CD14-positive monocyte (primary cell): ENCODE measurements around the gene SEC14L1. TPM values are rescaled to one million over a fixed set of nuclear protein-coding genes. Genes with fewer than 3 reads are reported as not detected.

Source experiments
- DNase-seq, 3 donors: peaks; one replicate each; pipeline ENCODE4 v3.0.0-alpha.2; 2011 to 2022
- H2AFZ ChIP-seq: 2 replicates; pipeline ENCODE4 v1.6.0; 2012; ENCODE audit warnings: mild to moderate bottlenecking, low read depth, low read length, inconsistent platforms; ENCODE audit not compliant: insufficient read depth, poor library complexity, severe bottlenecking
- H3K27ac ChIP-seq, 2 donors: 1 replicate in 1 of 2; 2 replicates in 1 of 2; pipeline ENCODE4 v1.5.1; 2012 to 2013; ENCODE audit warnings: low read length in 2 of 2, control low read depth in 1 of 2, inconsistent platforms in 1 of 2, low read depth in 1 of 2, mild to moderate bottlenecking in 1 of 2
- H3K27me3 ChIP-seq, 2 donors: one replicate each; pipeline versions ENCODE4 v1.6.0 to v1.6.1; 2011 to 2013; ENCODE audit warnings: low read length in 2 of 2; ENCODE audit not compliant: control insufficient read depth in 2 of 2, insufficient read depth in 2 of 2
- H3K36me3 ChIP-seq, 2 donors: replicated peaks in 1 of 2; 1 replicate in 1 of 2; 2 replicates in 1 of 2; pipeline versions ENCODE4 v1.5.1 to v1.6.1; 2012 to 2013; ENCODE audit warnings: low read length in 2 of 2, control low read depth in 1 of 2, inconsistent platforms in 1 of 2, mild to moderate bottlenecking in 1 of 2; ENCODE audit not compliant: insufficient read depth in 2 of 2, control insufficient read depth in 1 of 2
- H3K4me1 ChIP-seq, 2 donors: 1 replicate in 1 of 2; 2 replicates in 1 of 2; pipeline versions ENCODE4 v1.5.1 to v1.6.1; 2012 to 2013; ENCODE audit warnings: low read length in 2 of 2, control low read depth in 1 of 2, inconsistent platforms in 1 of 2, mild to moderate bottlenecking in 1 of 2, moderate library complexity in 1 of 2; ENCODE audit not compliant: insufficient read depth in 2 of 2, control insufficient read depth in 1 of 2
- H3K4me2 ChIP-seq: replicated peaks from 2 replicates; pipeline ENCODE3; 2012; ENCODE audit warnings: low read length, moderate library complexity, mild to moderate bottlenecking; ENCODE audit not compliant: poor library complexity, severe bottlenecking; ENCODE audit errors: extremely low read depth
- H3K4me3 ChIP-seq, 3 experiments: fragments of 200-600 bp in 1 of 3; sonication (generic) in 1 of 3; replicated peaks in 1 of 3; 1 replicate in 2 of 3; 2 replicates in 1 of 3; pipeline ENCODE4 v1.5.1; 2011 to 2013; ENCODE audit warnings: low read length in 3 of 3, mild to moderate bottlenecking in 3 of 3, control low read depth in 2 of 3, low read depth in 2 of 3, inconsistent platforms in 1 of 3, moderate library complexity in 1 of 3
- H3K79me2 ChIP-seq: 2 replicates; pipeline ENCODE4 v1.6.0; 2012; ENCODE audit warnings: mild to moderate bottlenecking, control low read depth, inconsistent platforms, low read length, moderate library complexity; ENCODE audit not compliant: insufficient read depth
- H3K9ac ChIP-seq: 2 replicates; pipeline ENCODE4 v1.6.0; 2017; ENCODE audit warnings: low read length, mild to moderate bottlenecking; ENCODE audit not compliant: insufficient read depth, poor library complexity, severe bottlenecking
- H3K9me3 ChIP-seq, 2 donors: replicated peaks in 1 of 2; 1 replicate in 1 of 2; 2 replicates in 1 of 2; pipeline versions ENCODE4 v1.5.1 to v1.6.1; 2012 to 2013; ENCODE audit warnings: low read length in 2 of 2, control low read depth in 1 of 2; ENCODE audit not compliant: control insufficient read depth in 1 of 2, insufficient read depth in 1 of 2
- H4K20me1 ChIP-seq: 2 replicates; pipeline ENCODE4 v1.6.0; 2012; ENCODE audit warnings: mild to moderate bottlenecking, low read length, control low read depth, moderate library complexity; ENCODE audit not compliant: insufficient read depth
- H3K27ac Mint-ChIP-seq, 7 donors: one replicate each; pipeline ENCODE4 v1.8.0; 2020; ENCODE audit warnings: mild to moderate bottlenecking in 7 of 7, mixed read lengths in 7 of 7, moderate library complexity in 6 of 7, inconsistent platforms in 2 of 7
- H3K27me3 Mint-ChIP-seq, 3 donors: one replicate each; pipeline ENCODE4 v1.8.0; 2021 to 2022; ENCODE audit warnings: low read depth in 3 of 3, mild to moderate bottlenecking in 3 of 3, mixed read lengths in 3 of 3, moderate library complexity in 3 of 3, inconsistent platforms in 1 of 3
- H3K36me3 Mint-ChIP-seq, 2 donors: one replicate each; pipeline ENCODE4 v1.8.0; 2020; ENCODE audit warnings: mixed read lengths in 2 of 2, inconsistent platforms in 1 of 2, mild to moderate bottlenecking in 1 of 2
- H3K4me1 Mint-ChIP-seq: one replicate; pipeline ENCODE4 v1.8.0; 2020; ENCODE audit warnings: mild to moderate bottlenecking, mixed read lengths
- H3K4me3 Mint-ChIP-seq, 2 donors: one replicate each; pipeline ENCODE4 v1.8.0; 2020; ENCODE audit warnings: mild to moderate bottlenecking in 2 of 2, mixed read lengths in 2 of 2, moderate library complexity in 1 of 2
- H3K9me3 Mint-ChIP-seq, 7 donors: one replicate each; pipeline ENCODE4 v1.8.0; 2020 to 2022; ENCODE audit warnings: mixed read lengths in 7 of 7, mild to moderate bottlenecking in 6 of 7, moderate library complexity in 6 of 7, inconsistent platforms in 2 of 7
- WGBS: methylation state at CpG from one replicate; pipeline ENCODE4 v1.1.5; 2013; ENCODE audit warnings: missing lambda C conversion rate; ENCODE audit not compliant: insufficient coverage; 5-methylcytosine and 5-hydroxymethylcytosine counted together
- intact Hi-C, 2 donors: fragments of 100-400 bp; cut with micrococcal nuclease; formaldehyde crosslinking; loops; one replicate each; pipeline versions ENCODE4 v1.15.0 to v1.15.1; 2023
- polyA plus RNA-seq, 3 donors: library from polyadenylated mRNA; depleted of rRNA in 1 of 3; unstranded in 2 of 3; stranded (reverse) in 1 of 3; fragments of 300-500 nt in 2 of 3; fragments of >200 nt in 1 of 3; fragmentation: Illumina TruSeq in 2 of 3; gene quantifications; 1 replicate in 2 of 3; 2 replicates in 1 of 3; pipeline ENCODE4 v1.2.3, GENCODE V29; 2012 to 2021
- TF ChIP-seq, protein P1 (sequence below): fragments of 200-600 bp; IDR thresholded peaks from one replicate; pipeline ENCODE4 v1.8.0; 2022; ENCODE audit warnings: antibody characterized with exemption, mild to moderate bottlenecking

The SEC14L1 gene
- polyA plus RNA-seq, 3 donors, result 34.1 to 76.4 (median 43.2) TPM

DNA sequence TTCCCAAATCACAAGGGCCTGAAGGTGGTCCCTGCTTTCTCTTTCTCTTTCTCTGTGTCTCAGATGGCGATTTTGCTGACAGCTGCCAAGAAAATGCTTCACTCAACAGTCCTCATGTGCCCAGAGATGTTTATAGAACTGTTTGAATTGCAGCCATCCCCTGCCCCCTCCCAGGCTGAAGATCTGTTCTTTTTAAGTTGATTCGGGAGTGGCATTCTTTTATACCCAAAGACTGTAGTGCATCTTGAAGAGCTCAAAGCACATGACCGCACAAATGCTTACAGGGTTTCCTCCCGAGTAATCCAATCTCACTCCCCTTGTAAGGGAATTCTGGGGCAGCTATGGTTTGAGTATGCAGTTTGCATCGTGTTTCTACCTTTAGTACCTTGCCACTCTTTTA is 75.7 kb downstream of the SEC14L1 start:
- no peaks in the 10 kb centered on the region for H3K79me2 ChIP-seq
- H3K9ac ChIP-seq, result no peak overlapping the region
- no peak overlapping the region for H2AFZ ChIP-seq
- peaks cover 54% of the 10 kb centered on the region for H4K20me1 ChIP-seq
- Mint-ChIP-seq H3K4me1 (peaks cover 15% of the 10 kb centered on the region), H3K36me3 (peaks cover 76 to 82% of the 10 kb centered on the region in 2 donors), H3K27ac (no peak overlapping the region), H3K9me3 (no peaks in the 10 kb centered on the region), H3K27me3 (peaks cover 0 to 2% (median 1%) of the 10 kb centered on the region in 3 donors), H3K4me3 (no peak overlapping the region)
- H3K27me3 ChIP-seq, result no peaks in the 10 kb centered on the region
- no peak overlapping the region for H3K4me3 ChIP-seq
- H3K27ac ChIP-seq, result no peak overlapping the region
- H3K36me3 ChIP-seq, result peaks cover 63 to 75% of the 10 kb centered on the region in 2 donors
- DNase-seq, result no peak
- H3K4me2 ChIP-seq, result no peak overlapping the region
- TF ChIP-seq, protein P1, sequence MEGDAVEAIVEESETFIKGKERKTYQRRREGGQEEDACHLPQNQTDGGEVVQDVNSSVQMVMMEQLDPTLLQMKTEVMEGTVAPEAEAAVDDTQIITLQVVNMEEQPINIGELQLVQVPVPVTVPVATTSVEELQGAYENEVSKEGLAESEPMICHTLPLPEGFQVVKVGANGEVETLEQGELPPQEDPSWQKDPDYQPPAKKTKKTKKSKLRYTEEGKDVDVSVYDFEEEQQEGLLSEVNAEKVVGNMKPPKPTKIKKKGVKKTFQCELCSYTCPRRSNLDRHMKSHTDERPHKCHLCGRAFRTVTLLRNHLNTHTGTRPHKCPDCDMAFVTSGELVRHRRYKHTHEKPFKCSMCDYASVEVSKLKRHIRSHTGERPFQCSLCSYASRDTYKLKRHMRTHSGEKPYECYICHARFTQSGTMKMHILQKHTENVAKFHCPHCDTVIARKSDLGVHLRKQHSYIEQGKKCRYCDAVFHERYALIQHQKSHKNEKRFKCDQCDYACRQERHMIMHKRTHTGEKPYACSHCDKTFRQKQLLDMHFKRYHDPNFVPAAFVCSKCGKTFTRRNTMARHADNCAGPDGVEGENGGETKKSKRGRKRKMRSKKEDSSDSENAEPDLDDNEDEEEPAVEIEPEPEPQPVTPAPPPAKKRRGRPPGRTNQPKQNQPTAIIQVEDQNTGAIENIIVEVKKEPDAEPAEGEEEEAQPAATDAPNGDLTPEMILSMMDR, result no peak
- intact Hi-C loops, result no loop called here
- H3K4me1 ChIP-seq, result peaks cover 15 to 17% of the 10 kb centered on the region in 2 donors
- WGBS, result 100% methylated on average over 1 of the region's 5 CpGs
- no peaks in the 10 kb centered on the region for H3K9me3 ChIP-seq

DNA sequence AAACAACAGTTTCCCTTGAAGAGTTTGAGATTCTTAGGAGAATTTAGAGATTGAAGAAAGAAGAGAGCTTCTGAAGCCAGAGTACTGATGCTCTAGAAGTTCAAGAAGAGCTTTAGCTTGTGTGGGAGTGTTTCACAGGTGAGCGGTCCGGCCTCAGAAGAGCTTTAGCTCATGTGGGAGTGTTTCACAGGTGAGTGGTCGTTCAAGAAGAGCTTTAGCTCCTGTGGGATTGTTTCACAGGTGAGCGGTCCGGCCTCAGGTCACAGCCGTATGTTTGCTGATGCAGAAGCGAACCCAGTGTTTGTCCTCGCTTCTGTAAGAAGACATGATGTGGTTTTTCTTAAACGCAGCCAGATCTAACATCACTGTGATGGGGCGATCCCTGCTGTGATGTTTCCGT is 76.4 kb downstream of the SEC14L1 start:
- 99% methylated on average over 11 of the region's 11 CpGs for WGBS
- H3K9ac ChIP-seq, result no peak overlapping the region
- H3K4me1 ChIP-seq, result peaks cover 9 to 11% of the 10 kb centered on the region in 2 donors
- no peak for DNase-seq
- H3K36me3 ChIP-seq, result peaks cover 56 to 69% of the 10 kb centered on the region in 2 donors
- peaks cover 70 to 76% of the 10 kb centered on the region in 2 donors for H3K36me3 Mint-ChIP-seq
- H3K27ac Mint-ChIP-seq, result no peak overlapping the region
- H3K27ac ChIP-seq, result no peak overlapping the region
- intact Hi-C loops, result no loop called here
- peaks cover 9% of the 10 kb centered on the region for H3K4me1 Mint-ChIP-seq
- no peaks in the 10 kb centered on the region for H3K79me2 ChIP-seq
- no peaks in the 10 kb centered on the region for H3K9me3 ChIP-seq
- no peaks in the 10 kb centered on the region for H3K9me3 Mint-ChIP-seq
- no peak overlapping the region for H3K4me2 ChIP-seq
- no peak overlapping the region for H3K4me3 ChIP-seq
- H3K27me3 Mint-ChIP-seq, result peaks cover 0 to 2% (median 1%) of the 10 kb centered on the region in 3 donors
- no peak overlapping the region for H3K4me3 Mint-ChIP-seq
- TF ChIP-seq, protein P1, result no peak
- peaks cover 48% of the 10 kb centered on the region for H4K20me1 ChIP-seq
- no peaks in the 10 kb centered on the region for H3K27me3 ChIP-seq
- no peak overlapping the region for H2AFZ ChIP-seq
